Activated CD4-positive, alpha-beta memory T cell treated with anti-CD3 and anti-CD28 coated beads for 36 hours (primary cell): ENCODE measurements around the gene ASPHD1. TPM values are rescaled to one million over a fixed set of nuclear protein-coding genes. Genes with fewer than 3 reads are reported as not detected.
"Not testable (repeated sequence)": the region's sequence is repeated elsewhere in the genome, so short reads cannot be mapped to it uniquely, and the experiment has no call there.

Source experiments
- CTCF ChIA-PET: fragments of 350-600 bp; sonication (Branson Sonifier 250); formaldehyde crosslinking; loops from one replicate; lab custom pipeline; 2021; ENCODE audit warnings: antibody characterized with exemption, inconsistent platforms; lab: Charles Lee
- POLR2A ChIA-PET: fragments of 350-600 bp; sonication (Branson Sonifier 250); formaldehyde crosslinking; loops from one replicate; lab custom pipeline; 2021; ENCODE audit warnings: antibody characterized with exemption; lab: Charles Lee
- DNase-seq: peaks from one replicate; pipeline ENCODE4 v3.0.0-alpha.2; 2020
- H3K27ac Mint-ChIP-seq: one replicate; pipeline ENCODE4 v1.8.0; 2021; ENCODE audit warnings: mixed read lengths
- H3K27me3 Mint-ChIP-seq: one replicate; pipeline ENCODE4 v1.8.0; 2021; ENCODE audit warnings: mixed read lengths
- H3K36me3 Mint-ChIP-seq: one replicate; pipeline ENCODE4 v1.8.0; 2021; ENCODE audit warnings: mixed read lengths
- H3K4me1 Mint-ChIP-seq: one replicate; pipeline ENCODE4 v1.8.0; 2021; ENCODE audit warnings: low read depth, mixed read lengths
- H3K4me3 Mint-ChIP-seq: one replicate; pipeline ENCODE4 v1.8.0; 2021; ENCODE audit warnings: mild to moderate bottlenecking, mixed read lengths
- H3K9me3 Mint-ChIP-seq: one replicate; pipeline ENCODE4 v1.8.0; 2021; ENCODE audit warnings: mixed read lengths
- intact Hi-C: fragments of 100-400 bp; cut with micrococcal nuclease; formaldehyde crosslinking; loops from one replicate; pipeline ENCODE4 v1.15.1; 2023
- total RNA-seq, 2 experiments: library from RNA; stranded (reverse); gene quantifications; one replicate each; pipeline ENCODE4 v1.2.3, GENCODE V29; 2021

Gene ASPHD1
- total RNA-seq, 2 experiments from 2014 or later: 1.6 to 1.9 TPM

DNA sequence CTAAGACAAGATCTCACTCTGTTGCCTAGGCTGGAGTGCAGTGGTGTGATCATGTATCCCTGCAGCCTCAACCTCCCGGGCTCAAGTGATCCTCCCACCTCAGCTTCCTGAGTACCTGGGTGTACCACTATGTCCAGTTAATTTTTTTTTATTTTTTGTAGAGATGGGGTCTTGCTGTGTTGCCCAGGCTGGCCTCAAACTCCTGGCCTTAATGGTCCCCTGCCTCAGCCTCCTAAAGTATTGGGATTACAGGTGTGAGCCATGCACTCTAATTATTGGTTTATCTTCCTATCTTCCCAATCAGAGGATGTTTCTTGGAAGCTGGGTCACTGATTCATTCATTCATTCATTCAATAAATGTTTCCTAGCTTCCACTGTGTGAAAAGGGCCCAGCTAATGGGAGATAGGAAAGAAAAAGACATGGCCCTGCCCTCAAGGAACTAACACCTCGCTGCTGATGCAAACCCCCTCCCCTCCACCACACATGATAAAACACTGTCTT lies 8.5 kb downstream of the ASPHD1 start:
- CTCF ChIA-PET: no interaction called here
- H3K27me3 Mint-ChIP-seq: no peaks in the 10 kb centered on the region
- POLR2A ChIA-PET: interaction anchor here (0.8 kb wide), 1 partner anchor 17 kb away, joined by 3 read pairs; no protein-coding TSS in a partner anchor
- no peak overlapping the region for H3K4me3 Mint-ChIP-seq
- no peak for DNase-seq
- H3K4me1 Mint-ChIP-seq: no peaks in the 10 kb centered on the region
- peaks cover 5% of the 10 kb centered on the region for H3K36me3 Mint-ChIP-seq
- intact Hi-C loops: no loop called here
- H3K27ac Mint-ChIP-seq: no peak overlapping the region
- no peaks in the 10 kb centered on the region for H3K9me3 Mint-ChIP-seq

DNA sequence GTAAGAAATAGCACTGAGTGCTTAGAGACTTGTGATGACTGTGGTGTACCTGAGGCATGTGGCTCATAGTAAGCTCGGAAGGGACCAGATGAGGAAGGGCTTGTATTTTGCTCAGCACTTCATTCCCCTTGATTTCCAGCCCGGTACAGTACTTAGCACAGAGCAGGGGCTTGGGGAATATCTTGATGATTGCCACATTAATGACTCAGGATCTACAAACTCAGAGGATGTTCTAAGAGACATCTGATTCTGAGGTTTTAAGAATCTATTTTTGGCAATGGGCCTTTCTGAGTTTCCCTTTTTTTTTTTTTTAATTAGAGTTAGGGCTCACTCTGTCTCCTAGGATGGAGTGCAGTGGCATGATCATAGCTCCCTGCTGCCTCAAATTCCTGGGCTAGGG lies 9.1 kb downstream of the ASPHD1 start:
- intact Hi-C loops: no loop called here

DNA sequence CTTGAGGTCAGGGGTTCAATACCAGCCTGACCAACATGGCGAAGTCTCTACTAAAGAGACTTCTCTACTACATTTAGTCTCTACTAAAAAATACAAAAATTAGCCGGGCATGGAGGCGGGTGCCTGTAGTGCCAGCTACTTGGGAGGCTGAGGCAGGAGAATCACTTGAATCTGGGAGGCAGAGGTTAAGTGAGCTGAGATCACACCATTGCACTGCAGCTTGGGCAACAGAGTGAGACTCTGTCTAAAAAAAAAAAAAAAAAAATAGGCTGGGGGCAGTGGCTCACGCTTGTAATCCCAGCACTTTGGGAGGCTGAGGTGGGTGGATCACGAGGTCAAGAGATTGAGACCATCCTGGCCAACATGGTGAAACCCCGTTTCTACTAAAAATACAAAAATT lies 9.6 kb downstream of the ASPHD1 start:
- H3K36me3 Mint-ChIP-seq, DNase-seq, H3K27ac Mint-ChIP-seq, H3K9me3 Mint-ChIP-seq, H3K4me1 Mint-ChIP-seq, H3K4me3 Mint-ChIP-seq, H3K27me3 Mint-ChIP-seq, intact Hi-C loops, POLR2A ChIA-PET: not testable (repeated sequence)
- CTCF ChIA-PET: interaction anchor here (1.2 kb wide), 1 partner anchor 10 kb away, joined by 3 read pairs; the partner anchor contains the start of gene ASPHD1

More for the DNA sequence above, 9.1 kb downstream of the ASPHD1 start:
- ChIA-PET CTCF (no interaction called here), POLR2A (no interaction called here)
- Mint-ChIP-seq H3K4me3 (no peak overlapping the region), H3K4me1 (no peaks in the 10 kb centered on the region), H3K9me3 (no peaks in the 10 kb centered on the region), H3K36me3 (peaks cover 9% of the 10 kb centered on the region), H3K27me3 (no peaks in the 10 kb centered on the region), H3K27ac (no peak overlapping the region)
- DNase-seq: no peak

DNA sequence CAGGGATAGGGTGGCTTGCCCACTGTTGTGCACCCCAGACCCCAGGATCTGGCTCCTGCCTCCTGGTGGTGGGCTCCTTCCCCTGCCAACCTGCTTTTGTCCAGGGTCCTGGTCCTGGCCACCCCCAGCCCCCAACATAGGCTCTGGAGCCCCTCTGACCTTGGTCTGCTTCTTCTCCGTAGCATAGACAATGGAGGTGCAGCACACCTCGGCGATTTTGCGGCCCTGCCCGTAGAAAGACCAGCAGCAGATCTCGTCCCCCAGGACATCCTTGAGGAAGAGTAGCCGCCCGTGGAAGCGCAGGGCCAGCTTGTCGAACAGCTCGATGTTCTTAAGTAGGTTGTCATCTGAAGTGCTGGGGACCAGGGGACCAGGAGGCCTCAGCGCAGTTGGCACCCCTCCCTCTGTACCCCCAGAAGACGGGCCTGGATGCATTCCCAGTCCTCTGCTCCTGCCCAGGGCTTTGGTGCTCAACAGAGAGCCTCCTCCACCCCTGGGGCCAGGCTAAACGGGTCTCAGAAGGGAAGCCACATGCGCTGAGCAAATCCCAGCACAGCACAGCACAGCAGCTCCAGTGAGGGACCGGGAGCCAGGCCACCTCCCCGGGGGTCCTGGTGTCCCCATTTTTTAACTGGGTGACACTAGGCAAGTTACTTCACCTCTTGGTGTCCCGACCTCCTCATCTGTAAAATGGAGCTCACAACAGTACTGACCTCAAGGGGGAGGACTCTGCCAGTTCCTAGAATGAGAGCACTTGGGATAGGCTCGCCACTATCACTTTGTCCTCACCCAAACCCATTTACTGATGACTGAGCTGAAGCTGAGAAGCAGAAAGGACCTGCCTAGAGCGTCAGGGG lies 10.8 kb downstream of the ASPHD1 start:
- H3K27ac Mint-ChIP-seq: no peak overlapping the region
- CTCF ChIA-PET: interaction anchor here (1.2 kb wide), 1 partner anchor 11 kb away, joined by 3 read pairs; the partner anchor contains the start of gene ASPHD1
- no peaks in the 10 kb centered on the region for H3K4me1 Mint-ChIP-seq
- no peak overlapping the region for H3K4me3 Mint-ChIP-seq
- H3K27me3 Mint-ChIP-seq: no peaks in the 10 kb centered on the region
- POLR2A ChIA-PET: interaction anchor here (1.2 kb wide), 1 partner anchor 15 kb away, joined by 4 read pairs; the partner anchor contains the start of gene KCTD13
- H3K9me3 Mint-ChIP-seq: no peaks in the 10 kb centered on the region
- intact Hi-C loops: no loop called here
- DNase-seq: no peak
- H3K36me3 Mint-ChIP-seq: peaks cover 9% of the 10 kb centered on the region

DNA sequence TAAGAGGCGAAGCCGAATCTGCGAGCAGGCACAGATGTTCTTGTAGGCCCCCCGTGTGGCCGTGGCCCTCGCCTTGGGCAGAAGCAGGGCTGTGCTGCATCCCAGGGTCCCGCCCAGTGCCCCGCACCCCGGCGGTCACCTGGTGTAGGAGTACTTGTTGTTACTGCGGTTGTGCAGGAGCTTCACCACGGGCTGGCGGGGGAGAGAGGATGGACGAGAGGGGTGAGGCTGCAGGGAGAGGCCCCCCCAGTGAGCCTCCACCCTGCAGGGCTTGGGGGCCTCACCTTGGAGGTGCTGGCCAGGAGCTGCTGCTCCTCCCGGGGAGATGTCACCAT lies 11.4 kb downstream of the ASPHD1 start:
- Mint-ChIP-seq H3K27ac (no peak overlapping the region), H3K4me3 (no peak overlapping the region), H3K27me3 (no peaks in the 10 kb centered on the region), H3K36me3 (peaks cover 9% of the 10 kb centered on the region), H3K4me1 (no peaks in the 10 kb centered on the region), H3K9me3 (no peaks in the 10 kb centered on the region)
- intact Hi-C loops: no loop called here
- CTCF ChIA-PET: no interaction called here
- POLR2A ChIA-PET: interaction anchor here (1.2 kb wide), 1 partner anchor 14 kb away, joined by 4 read pairs; the partner anchor contains the start of gene KCTD13
- DNase-seq: no peak

DNA sequence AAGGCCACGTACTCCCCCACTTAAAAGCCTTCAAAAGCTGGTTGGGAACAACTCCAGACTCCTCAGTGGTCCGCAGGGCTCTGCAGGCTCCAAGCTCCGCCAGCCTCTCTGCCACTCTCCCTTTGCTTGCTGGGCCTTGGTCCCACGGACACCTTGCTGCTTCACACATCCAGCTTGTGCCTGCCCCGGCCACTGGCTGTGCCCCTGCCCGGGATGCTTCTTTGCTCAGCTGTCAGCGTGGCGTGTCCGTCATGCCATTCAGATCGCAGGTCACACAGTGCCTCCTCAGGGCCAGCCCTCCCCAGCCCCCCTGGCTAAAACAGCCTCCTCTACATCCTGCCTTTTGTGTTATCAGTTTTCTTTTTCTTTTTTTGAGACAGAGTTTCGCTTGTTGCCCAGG lies 11.8 kb downstream of the ASPHD1 start:
- no peaks in the 10 kb centered on the region for H3K4me1 Mint-ChIP-seq
- CTCF ChIA-PET: no interaction called here
- POLR2A ChIA-PET: interaction anchor here (1.2 kb wide), 1 partner anchor 14 kb away, joined by 4 read pairs; the partner anchor contains the start of gene KCTD13
- peaks cover 9% of the 10 kb centered on the region for H3K36me3 Mint-ChIP-seq
- H3K27me3 Mint-ChIP-seq: no peaks in the 10 kb centered on the region
- H3K9me3 Mint-ChIP-seq: no peaks in the 10 kb centered on the region
- H3K27ac Mint-ChIP-seq: no peak overlapping the region
- no peak overlapping the region for H3K4me3 Mint-ChIP-seq
- no peak for DNase-seq
- intact Hi-C loops: no loop called here

DNA sequence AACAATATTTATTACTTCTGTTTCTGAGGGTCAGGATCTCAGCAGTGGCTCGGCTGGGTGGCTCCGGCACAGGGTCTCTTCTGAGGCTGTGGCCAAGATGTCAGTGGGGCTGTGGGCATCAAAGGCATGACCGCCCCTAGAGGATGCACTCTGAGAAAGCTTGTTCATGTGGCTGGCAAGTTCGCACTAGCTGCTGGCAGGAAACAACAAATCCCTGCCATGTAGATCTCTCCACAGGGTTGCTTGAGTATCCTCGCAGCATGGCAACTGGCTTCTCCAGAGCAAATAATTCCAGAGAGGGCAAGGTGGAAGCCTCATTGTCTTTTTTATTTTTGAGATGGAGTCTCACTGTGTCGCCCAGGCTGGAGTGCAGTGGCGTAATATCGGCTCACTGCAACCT lies 13.2 kb downstream of the ASPHD1 start:
- POLR2A ChIA-PET: no interaction called here
- no peak for DNase-seq
- H3K27ac Mint-ChIP-seq: no peak overlapping the region
- intact Hi-C loops: no loop called here
- no peaks in the 10 kb centered on the region for H3K4me1 Mint-ChIP-seq
- no peaks in the 10 kb centered on the region for H3K27me3 Mint-ChIP-seq
- H3K9me3 Mint-ChIP-seq: no peaks in the 10 kb centered on the region
- no peak overlapping the region for H3K4me3 Mint-ChIP-seq
- H3K36me3 Mint-ChIP-seq: peaks cover 14% of the 10 kb centered on the region
- CTCF ChIA-PET: interaction anchor here (0.6 kb wide), 1 partner anchor 33 kb away, joined by 3 read pairs; no protein-coding TSS in a partner anchor

DNA sequence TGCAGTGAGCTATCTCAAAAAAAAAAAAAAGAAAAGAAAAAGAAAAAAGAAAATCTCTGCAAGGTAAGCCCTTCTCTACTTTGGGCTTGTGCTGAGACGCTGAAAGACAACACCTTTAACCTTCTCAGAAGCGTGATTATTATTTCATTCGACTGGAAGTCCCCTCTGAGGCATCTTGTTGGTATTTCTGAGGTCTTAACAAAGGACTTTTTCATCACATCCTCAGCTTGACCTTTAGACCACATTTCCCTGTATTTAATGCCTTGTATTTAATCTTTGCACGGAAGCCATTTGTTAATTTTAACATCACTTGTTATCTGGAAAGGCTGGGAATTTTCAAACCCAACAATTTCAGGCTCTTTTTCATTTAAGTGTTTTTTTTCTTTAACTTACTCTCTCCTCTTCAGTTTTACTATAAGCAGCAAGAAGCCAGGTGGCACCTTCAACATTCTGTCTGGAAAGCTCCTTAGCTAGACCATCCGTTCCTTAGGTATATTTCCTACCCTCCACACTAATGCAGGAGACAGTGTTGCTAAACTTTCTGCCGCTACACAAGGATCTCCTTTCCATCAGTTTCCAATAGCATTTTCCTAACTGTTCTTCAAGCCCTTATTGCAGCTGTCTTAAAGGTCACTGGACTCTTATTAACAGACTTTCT lies 15.4 kb downstream of the ASPHD1 start:
- Mint-ChIP-seq H3K4me1 (peaks cover 5% of the 10 kb centered on the region), H3K27me3 (no peaks in the 10 kb centered on the region), H3K36me3 (peaks cover 21% of the 10 kb centered on the region), H3K9me3 (no peaks in the 10 kb centered on the region), H3K27ac (no peak overlapping the region), H3K4me3 (no peak overlapping the region)
- intact Hi-C loops: no loop called here
- ChIA-PET POLR2A (interaction anchor here (1.1 to 1.7 kb wide), 2 partner anchors 10 to 14 kb away, joined by 3 to 7 read pairs; partner anchors contain the start of gene KCTD13), CTCF (interaction anchor here (0.9 to 1.0 kb wide), 2 partner anchors 11 to 90 kb away, joined by 3 to 4 read pairs; partner anchors contain the start of gene KCTD13)
- DNase-seq: no peak

DNA sequence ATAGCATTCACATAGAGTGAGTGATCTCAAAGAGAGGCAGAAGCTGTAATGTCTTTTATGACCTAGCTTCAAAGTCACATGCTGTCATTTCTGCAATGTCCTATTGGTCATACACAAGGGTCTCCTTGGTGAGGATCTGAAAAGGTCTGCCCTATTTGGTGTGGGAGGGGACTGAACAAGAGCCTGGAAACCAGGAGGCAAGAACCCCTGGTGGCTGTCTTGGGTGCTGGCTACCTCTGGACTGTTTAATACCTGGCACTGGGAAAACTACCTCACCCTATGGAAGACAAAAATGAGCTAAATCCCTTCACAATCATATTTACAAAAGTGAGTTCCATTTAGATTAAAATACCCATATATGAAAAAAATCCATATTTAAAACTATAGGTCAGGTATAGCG lies 16.7 kb downstream of the ASPHD1 start:
- Mint-ChIP-seq H3K36me3 (peaks cover 26% of the 10 kb centered on the region), H3K27me3 (no peaks in the 10 kb centered on the region), H3K27ac (no peak overlapping the region), H3K4me3 (no peak overlapping the region), H3K9me3 (no peaks in the 10 kb centered on the region), H3K4me1 (peaks cover 11% of the 10 kb centered on the region)
- ChIA-PET POLR2A (interaction anchor here (1.1 to 1.7 kb wide), 2 partner anchors 9 to 15 kb away, joined by 3 to 7 read pairs; partner anchors contain the start of gene KCTD13), CTCF (interaction anchor here (1.0 to 1.5 kb wide), 3 partner anchors 9 to 116 kb away, joined by 3 to 4 read pairs (median 4); partner anchors contain the start of gene KCTD13)
- intact Hi-C loops: no loop called here
- no peak for DNase-seq

DNA sequence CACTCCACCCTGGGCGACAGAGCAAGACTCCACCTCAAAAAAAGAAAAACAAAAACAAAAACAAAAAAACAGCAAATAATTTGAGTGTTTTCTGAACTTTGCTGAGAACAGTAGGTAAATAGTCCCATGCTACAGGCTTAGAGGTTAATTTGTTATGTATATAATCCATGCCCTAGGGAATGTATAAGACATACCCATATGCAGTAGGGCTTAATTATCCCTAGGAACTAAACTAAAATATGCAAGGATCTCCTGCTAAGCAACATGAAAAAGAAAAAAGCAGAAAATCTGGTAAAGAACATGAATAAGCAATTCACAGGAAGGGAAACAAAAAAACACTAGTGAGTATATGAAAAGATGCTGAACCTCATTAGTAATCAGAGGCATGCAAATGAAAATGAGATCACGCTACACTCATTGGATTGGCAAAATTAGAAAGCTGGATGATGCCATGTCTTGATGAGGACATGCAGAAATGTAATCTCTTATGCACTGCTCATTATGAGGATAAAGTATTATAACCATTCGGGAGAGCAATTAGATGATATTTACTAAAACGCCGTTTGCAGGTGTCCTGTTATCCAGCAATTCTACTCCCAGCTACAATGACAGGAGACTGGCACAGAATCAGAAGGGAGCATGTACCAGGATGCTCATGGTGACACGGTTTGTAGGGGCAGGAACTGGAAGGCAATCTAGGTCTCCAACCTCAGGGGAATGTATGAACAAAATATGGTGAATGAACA lies 20.2 kb downstream of the ASPHD1 start:
- ChIA-PET CTCF (interaction anchor here (1.0 kb wide), 1 partner anchor 28 kb away, joined by 3 read pairs; no protein-coding TSS in a partner anchor), POLR2A (no interaction called here)
- Mint-ChIP-seq H3K27ac (no peak overlapping the region), H3K36me3 (peaks cover 18% of the 10 kb centered on the region), H3K4me1 (peaks cover 27% of the 10 kb centered on the region), H3K4me3 (no peak overlapping the region), H3K9me3 (no peaks in the 10 kb centered on the region), H3K27me3 (no peaks in the 10 kb centered on the region)
- intact Hi-C loops: no loop called here
- no peak for DNase-seq

DNA sequence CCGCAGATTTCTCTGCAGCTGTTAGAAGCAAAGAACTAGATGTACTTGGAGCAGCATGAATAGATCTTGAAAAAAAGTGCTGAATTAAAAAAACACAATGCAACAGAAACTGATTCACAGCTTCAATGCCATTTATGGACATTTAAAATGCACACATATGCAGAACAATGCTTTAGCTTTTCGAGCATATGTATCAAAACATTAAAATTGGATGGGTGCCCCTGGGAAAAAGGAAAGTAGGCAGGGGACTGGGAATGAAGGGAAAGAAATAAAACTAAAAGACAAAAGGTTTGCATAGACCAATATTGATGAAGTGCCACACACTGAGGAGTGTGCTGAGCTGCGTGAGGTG lies 20.7 kb downstream of the ASPHD1 start:
- peaks cover 27% of the 10 kb centered on the region for H3K4me1 Mint-ChIP-seq
- no peaks in the 10 kb centered on the region for H3K27me3 Mint-ChIP-seq
- peaks cover 18% of the 10 kb centered on the region for H3K36me3 Mint-ChIP-seq
- POLR2A ChIA-PET: no interaction called here
- H3K4me3 Mint-ChIP-seq: no peak overlapping the region
- H3K9me3 Mint-ChIP-seq: no peaks in the 10 kb centered on the region
- DNase-seq: no peak
- CTCF ChIA-PET: interaction anchor here (1.0 kb wide), 1 partner anchor 27 kb away, joined by 3 read pairs; no protein-coding TSS in a partner anchor
- intact Hi-C loops: no loop called here
- H3K27ac Mint-ChIP-seq: no peak overlapping the region
